GM23248 (cell line): Measurements from ENCODE around the gene AP2A2.

Source experiments
- EZH2 ChIP-seq: fragments of 200-600 bp; sonication (generic); IDR thresholded peaks from 2 replicates; pipeline ENCODE4 v1.6.1; 2018; ENCODE audit warnings: antibody characterized with exemption, mild to moderate bottlenecking; ENCODE audit not compliant: insufficient read depth, poor library complexity, severe bottlenecking
- EZH2phosphoT487 ChIP-seq: fragments of 200-600 bp; sonication (generic); IDR thresholded peaks from 2 replicates; pipeline ENCODE4 v1.6.1; 2018; ENCODE audit warnings: antibody characterized with exemption, moderate library complexity, mild to moderate bottlenecking, low read depth; ENCODE audit not compliant: insufficient read depth

- TF ChIP-seq EZH2 = no peak
- TF ChIP-seq EZH2phosphoT487 = no peak
These were observed 114.9 kb downstream of the AP2A2 start for GRCh38 chr11:1040428-1041148.
